Testis (tissue), 3 donors: Measurements from ENCODE around the gene ALPK1. TPM values are rescaled to one million over a fixed set of nuclear protein-coding genes. Genes with fewer than 3 reads are reported as not detected.

Experiments used
- DNase-seq: peaks from one replicate; pipeline ENCODE4 v3.0.0-alpha.2; 2019
- H3K27ac ChIP-seq, 2 donors: fragments of 200-600 bp; sonication (generic); one replicate each; pipeline ENCODE4 v1.5.1; 2019
- H3K27me3 ChIP-seq: fragments of 200-600 bp; sonication (generic); one replicate; pipeline ENCODE4 v1.5.1; 2019
- H3K36me3 ChIP-seq: fragments of 200-600 bp; sonication (generic); one replicate; pipeline ENCODE4 v1.5.1; 2017; ENCODE audit warnings: low read depth; ENCODE audit errors: missing control alignments
- H3K4me1 ChIP-seq: fragments of 200-600 bp; sonication (generic); one replicate; pipeline ENCODE4 v1.5.1; 2019
- H3K4me3 ChIP-seq, 2 donors: fragments of 200-600 bp; sonication (generic); one replicate each; pipeline ENCODE4 v1.5.1; 2017 to 2019
- H3K9me3 ChIP-seq: fragments of 200-600 bp; sonication (generic); one replicate; pipeline ENCODE4 v1.5.1; 2017
- POLR2A ChIP-seq: fragments of 450-650 bp; IDR thresholded peaks from one replicate; pipeline ENCODE4 v1.6.1; 2017; ENCODE audit warnings: antibody characterized with exemption, mild to moderate bottlenecking, moderate library complexity
- WGBS, 2 donors: methylation state at CpG; one replicate each; pipeline ENCODE4 v1.1.5; 2018; 5-methylcytosine and 5-hydroxymethylcytosine counted together
- intact Hi-C: fragments of 100-400 bp; cut with DNase I; formaldehyde crosslinking; loops from one replicate; pipeline ENCODE4 v1.15.1; 2023; ENCODE audit warnings: low total_unique reads
- polyA plus RNA-seq: library from polyadenylated mRNA; stranded (reverse); fragments of 350-450 nt; fragmentation: Illumina TruSeq; extraction: RNeasy Lipid Tissue Mini Kit (QIAGEN cat#74804); gene quantifications from one replicate; pipeline ENCODE4 v1.2.3, GENCODE V29; 2014; ENCODE audit warnings: low read depth, low replicate concordance; ENCODE audit not compliant: insufficient read depth
- total RNA-seq, 2 donors: library from RNA; depleted of rRNA; stranded (reverse); fragments of >200 nt; gene quantifications; one replicate each; pipeline ENCODE4 v1.2.3, GENCODE V29; 2016
- TF ChIP-seq, protein P1 (sequence below), 3 experiments: fragments of 450-650 bp in 2 of 3; fragments of 200-600 bp in 1 of 3; sonication (generic) in 1 of 3; IDR thresholded peaks; one replicate each; pipeline ENCODE4 v1.5.1; 2016 to 2019; ENCODE audit warnings: antibody characterized with exemption in 3 of 3, mild to moderate bottlenecking in 2 of 3, moderate library complexity in 1 of 3

The ALPK1 gene
- total and polyA plus RNA-seq, 3 donors from 2014 or later = 5.2 to 12.5 (median 9.7) TPM

GRCh38 chr4:112374850-112375249 lies 77.7 kb downstream of the ALPK1 start:
- Histone ChIP-seq H3K36me3 (no peaks in the 10 kb centered on the region), H3K4me3 (no peak overlapping the region), H3K27me3 (no peaks in the 10 kb centered on the region), H3K4me1 (no peaks in the 10 kb centered on the region), H3K9me3 (no peaks in the 10 kb centered on the region), H3K27ac (no peak overlapping the region)
- DNase-seq = no peak
- TF ChIP-seq POLR2A = no peak
- TF ChIP-seq, protein P1, sequence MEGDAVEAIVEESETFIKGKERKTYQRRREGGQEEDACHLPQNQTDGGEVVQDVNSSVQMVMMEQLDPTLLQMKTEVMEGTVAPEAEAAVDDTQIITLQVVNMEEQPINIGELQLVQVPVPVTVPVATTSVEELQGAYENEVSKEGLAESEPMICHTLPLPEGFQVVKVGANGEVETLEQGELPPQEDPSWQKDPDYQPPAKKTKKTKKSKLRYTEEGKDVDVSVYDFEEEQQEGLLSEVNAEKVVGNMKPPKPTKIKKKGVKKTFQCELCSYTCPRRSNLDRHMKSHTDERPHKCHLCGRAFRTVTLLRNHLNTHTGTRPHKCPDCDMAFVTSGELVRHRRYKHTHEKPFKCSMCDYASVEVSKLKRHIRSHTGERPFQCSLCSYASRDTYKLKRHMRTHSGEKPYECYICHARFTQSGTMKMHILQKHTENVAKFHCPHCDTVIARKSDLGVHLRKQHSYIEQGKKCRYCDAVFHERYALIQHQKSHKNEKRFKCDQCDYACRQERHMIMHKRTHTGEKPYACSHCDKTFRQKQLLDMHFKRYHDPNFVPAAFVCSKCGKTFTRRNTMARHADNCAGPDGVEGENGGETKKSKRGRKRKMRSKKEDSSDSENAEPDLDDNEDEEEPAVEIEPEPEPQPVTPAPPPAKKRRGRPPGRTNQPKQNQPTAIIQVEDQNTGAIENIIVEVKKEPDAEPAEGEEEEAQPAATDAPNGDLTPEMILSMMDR (IDR thresholded peaks at IDR 0.05) = no peak
- intact Hi-C loops = no loop called here
- WGBS, 2 donors = 89% methylated on average over 2 of the region's 2 CpGs

DNA sequence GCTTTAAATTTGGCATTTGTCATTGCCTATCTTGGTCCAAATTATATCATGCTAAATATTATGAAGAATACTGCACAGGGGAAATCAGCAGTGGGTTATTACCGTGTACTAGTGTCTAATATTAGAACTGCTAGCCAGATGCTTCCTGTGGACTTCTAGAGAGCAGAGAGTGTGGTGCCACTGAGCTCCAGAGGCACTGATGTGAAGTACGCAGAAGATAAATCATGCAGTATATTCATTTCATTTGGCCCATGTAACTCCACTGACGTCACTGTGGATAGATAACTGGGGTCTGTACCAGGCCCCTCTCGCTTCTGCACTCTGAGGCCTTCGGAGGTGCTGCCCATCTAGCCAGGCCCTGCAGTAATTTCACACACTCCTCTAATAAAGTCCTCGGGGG lies 80.0 kb downstream of the ALPK1 start:
- no peak overlapping the region for H3K27ac ChIP-seq
- H3K27me3 ChIP-seq = no peaks in the 10 kb centered on the region
- no peaks in the 10 kb centered on the region for H3K36me3 ChIP-seq
- DNase-seq = no peak
- no peak overlapping the region for H3K4me3 ChIP-seq
- intact Hi-C loops = no loop called here
- TF ChIP-seq POLR2A = no peak
- TF ChIP-seq, protein P1 (IDR thresholded peaks at IDR 0.05) = no peak
- WGBS, 2 donors = 75 to 82% methylated on average over 6 of the region's 6 CpGs
- no peaks in the 10 kb centered on the region for H3K4me1 ChIP-seq
- H3K9me3 ChIP-seq = no peaks in the 10 kb centered on the region

GRCh38 chr4:112377594-112378242 lies 80.5 kb downstream of the ALPK1 start:
- no peaks in the 10 kb centered on the region for H3K4me1 ChIP-seq
- WGBS, 2 donors = 89 to 94% methylated on average over 13 of the region's 13 CpGs
- no peaks in the 10 kb centered on the region for H3K36me3 ChIP-seq
- no peaks in the 10 kb centered on the region for H3K9me3 ChIP-seq
- no peak overlapping the region for H3K4me3 ChIP-seq
- DNase-seq = no peak
- intact Hi-C loops = no loop called here
- no peak overlapping the region for H3K27ac ChIP-seq
- no peaks in the 10 kb centered on the region for H3K27me3 ChIP-seq
- TF ChIP-seq, protein P1 (IDR thresholded peaks at IDR 0.05) = no peak
- no peak for TF ChIP-seq POLR2A

GRCh38 chr4:112378243-112378620 lies 81.1 kb downstream of the ALPK1 start:
- no peak for DNase-seq

More at GRCh38 chr4:112378243-112378620, 81.1 kb downstream of the ALPK1 start:
- Histone ChIP-seq H3K27me3 (no peaks in the 10 kb centered on the region), H3K4me3 (no peak overlapping the region), H3K36me3 (no peaks in the 10 kb centered on the region), H3K9me3 (no peaks in the 10 kb centered on the region), H3K4me1 (no peaks in the 10 kb centered on the region), H3K27ac (no peak overlapping the region)
- intact Hi-C loops = no loop called here
- no peak for TF ChIP-seq POLR2A
- TF ChIP-seq, protein P1 (IDR thresholded peaks at IDR 0.05) = no peak
- WGBS, 2 donors = 93 to 96% methylated on average over 3 of the region's 3 CpGs
